Stomach (tissue), 4 donors: Measurements from ENCODE around the gene CLASRP.

Source experiments
- CTCF ChIP-seq, 7 experiments: fragments of 450-650 bp in 4 of 7; fragments of 200-600 bp in 3 of 7; sonication (generic) in 3 of 7; IDR thresholded peaks; one replicate each; pipeline ENCODE4 v1.5.1; 2016 to 2019; ENCODE audit warnings: antibody characterized with exemption in 7 of 7, control low read depth in 2 of 7, mild to moderate bottlenecking in 1 of 7
- EP300 ChIP-seq: sonication (generic); formaldehyde crosslinking; IDR thresholded peaks from one replicate; pipeline ENCODE4 v1.6.1; 2017; ENCODE audit warnings: antibody characterized with exemption

GRCh38 chr19:45101806-45102205 is 63.0 kb downstream of the CLASRP start:
- TF ChIP-seq EP300: no peak
- TF ChIP-seq CTCF (IDR thresholded peaks at IDR 0.05): no peak
